GM15510 (cell line): ENCODE data around the gene GRIK2.

Experiments
- POLR2A ChIP-seq: IDR thresholded peaks from 3 replicates; pipeline ENCODE4 v1.6.1; 2011; ENCODE audit warnings: borderline replicate concordance; ENCODE audit not compliant: insufficient read length; ENCODE audit errors: extremely low read depth

GRIK2 gene

GRCh38 chr6:101770116-101770515 lies 376.6 kb downstream of the GRIK2 start:
- no peak for TF ChIP-seq POLR2A

GRCh38 chr6:101776919-101777350 lies 383.4 kb downstream of the GRIK2 start:
- no peak for TF ChIP-seq POLR2A

DNA sequence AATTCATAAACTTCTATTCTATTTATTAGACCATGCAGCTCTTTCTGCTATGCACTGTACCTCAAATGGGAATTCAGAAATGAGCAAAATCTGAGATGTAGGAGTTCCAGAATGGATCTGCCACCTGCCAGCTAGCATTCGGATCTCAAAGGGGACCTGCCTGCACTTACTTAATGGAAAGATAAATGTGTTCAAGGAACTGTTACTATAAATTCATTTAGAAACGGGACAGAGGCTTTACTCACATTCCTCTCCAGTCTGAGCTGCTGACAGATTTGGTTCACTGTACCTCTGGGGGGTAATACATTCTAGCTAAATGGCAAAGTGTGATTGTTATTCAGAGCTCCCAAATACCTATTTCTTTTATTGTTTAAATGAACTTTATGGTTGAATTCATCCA lies 384.1 kb downstream of the GRIK2 start:
- no peak for TF ChIP-seq POLR2A

DNA sequence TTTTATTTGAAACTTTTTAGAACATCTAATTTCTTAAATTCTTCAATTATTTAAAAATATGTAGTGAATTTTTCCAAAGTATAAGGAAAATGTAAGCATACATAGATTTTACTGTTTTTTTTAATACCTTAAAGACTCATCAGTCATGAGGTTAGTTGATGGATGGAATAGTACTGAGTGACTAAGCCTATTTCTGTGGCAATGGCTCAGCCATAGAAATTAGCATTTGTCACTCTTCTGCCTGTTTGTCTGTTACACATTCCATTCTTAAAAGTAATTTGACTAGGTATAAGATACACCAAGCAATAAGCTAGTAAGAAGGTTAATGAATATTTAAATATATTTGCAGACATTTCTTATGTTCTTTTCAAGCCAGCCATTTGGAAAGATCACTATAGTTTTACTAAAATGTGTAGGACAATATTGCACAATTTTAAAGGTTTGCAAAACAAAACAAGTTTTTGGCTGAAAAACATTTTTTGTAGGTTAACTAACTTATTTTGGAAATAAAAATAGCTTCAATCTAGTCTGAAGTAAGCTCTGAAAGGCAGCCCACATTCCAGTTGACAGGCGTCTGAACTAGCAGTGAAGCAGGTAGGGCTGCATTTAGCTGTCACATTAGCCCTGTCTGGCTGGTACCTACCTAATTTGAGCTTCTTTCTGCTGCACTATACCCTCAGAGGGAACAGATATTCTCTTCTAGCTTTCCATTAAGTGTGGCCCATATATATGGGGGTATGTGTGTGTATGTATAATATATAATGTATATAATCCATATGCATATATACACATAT lies 385.7 kb downstream of the GRIK2 start:
- no peak for TF ChIP-seq POLR2A

DNA sequence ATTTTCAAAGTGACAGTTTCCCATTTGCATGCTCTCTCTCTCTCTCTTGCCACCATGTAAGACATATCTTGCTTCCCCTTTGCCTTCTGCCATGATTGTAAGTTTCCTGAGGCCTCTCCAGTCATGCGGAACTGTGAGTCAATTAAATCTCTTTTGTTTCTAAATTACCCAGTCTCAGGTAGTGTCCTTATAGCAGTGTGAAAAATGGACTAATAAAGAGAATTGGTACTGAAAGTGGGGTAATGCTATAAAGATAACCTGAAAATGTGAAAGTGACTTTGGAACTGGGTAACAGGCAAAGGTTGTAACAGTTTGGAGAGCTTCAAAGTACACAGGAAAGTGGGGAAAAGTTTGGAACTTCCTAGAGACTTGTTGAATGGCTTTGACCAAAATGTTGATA lies 389.8 kb downstream of the GRIK2 start:
- no peak for TF ChIP-seq POLR2A

- no peak for TF ChIP-seq POLR2A
Observed at GRCh38 chr6:101784094-101784493, 390.6 kb downstream of the GRIK2 start.

DNA sequence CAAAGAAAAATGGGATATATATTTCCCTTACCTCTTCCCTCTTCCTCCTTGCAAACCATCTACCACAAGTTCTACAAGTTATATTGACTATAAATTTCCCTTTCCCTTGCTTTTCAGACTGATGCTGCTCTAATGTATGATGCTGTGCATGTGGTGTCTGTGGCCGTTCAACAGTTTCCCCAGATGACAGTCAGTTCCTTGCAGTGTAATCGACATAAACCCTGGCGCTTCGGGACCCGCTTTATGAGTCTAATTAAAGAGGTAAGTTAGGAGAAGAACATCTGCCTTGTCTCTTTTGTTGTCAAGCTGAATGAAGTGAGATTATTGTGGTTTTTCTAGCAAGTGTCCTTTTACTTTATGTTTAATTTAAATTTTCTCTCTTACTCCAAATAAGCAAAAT lies 406.0 kb downstream of the GRIK2 start:
- no peak for TF ChIP-seq POLR2A

DNA sequence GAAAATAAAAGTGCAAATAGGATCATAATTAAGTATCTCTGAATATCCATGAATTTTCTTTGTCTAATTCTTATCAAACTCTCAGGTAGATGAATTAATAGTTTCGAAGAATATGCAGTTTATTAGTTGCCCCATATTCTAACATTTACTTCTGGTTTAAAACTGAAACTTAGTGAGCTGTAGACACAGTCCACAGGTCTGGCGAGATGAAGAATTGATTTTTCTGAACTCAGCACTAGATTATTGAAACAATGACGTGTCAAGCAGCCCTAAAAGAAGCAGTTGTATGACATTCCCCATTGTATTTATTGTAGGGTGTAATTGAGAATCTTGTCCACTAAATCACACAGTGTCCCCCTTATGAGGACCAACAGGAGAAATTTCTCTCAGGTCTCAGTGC lies 407.1 kb downstream of the GRIK2 start:
- no peak for TF ChIP-seq POLR2A

GRCh38 chr6:101803136-101803535 lies 409.6 kb downstream of the GRIK2 start:
- no peak for TF ChIP-seq POLR2A

GRCh38 chr6:101806241-101806640 lies 412.7 kb downstream of the GRIK2 start:
- no peak for TF ChIP-seq POLR2A

DNA sequence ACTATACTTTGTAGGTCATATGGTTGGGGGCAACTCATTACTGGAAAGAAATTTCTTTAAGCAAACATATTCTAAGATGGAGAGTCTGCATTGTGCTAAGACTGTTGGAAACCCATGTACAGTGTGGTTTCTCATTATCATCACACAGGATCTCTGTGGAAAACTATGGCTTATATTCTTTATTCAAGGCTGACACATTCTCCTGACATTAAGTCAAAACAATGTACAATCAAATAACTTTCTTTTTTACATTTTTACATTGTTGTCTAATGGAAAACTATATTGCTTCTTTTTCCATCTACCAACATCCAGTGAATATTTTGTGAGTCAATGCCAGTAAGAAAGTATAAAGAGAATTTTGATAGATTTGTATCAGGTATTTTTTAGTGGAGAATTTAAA lies 417.6 kb downstream of the GRIK2 start:
- no peak for TF ChIP-seq POLR2A

DNA sequence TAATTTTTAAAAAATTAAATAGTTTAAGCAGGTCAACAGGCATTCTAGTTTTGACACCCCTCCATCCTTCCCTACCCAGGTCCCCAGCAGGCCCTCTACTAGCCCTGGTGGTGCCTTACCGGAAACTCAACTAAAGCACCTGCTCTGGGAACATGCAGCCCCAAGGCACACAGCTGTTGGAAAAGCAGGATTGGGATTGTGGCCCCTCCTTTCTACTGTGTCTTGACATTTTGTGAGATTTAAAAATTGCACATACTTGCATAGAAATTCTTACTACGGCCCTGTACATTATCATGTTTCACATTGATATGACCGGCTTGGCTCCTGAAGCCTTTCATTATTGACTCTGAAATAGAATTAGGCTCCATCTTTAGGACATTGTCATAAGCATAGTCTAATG lies 423.2 kb downstream of the GRIK2 start:
- no peak for TF ChIP-seq POLR2A

GRCh38 chr6:101818051-101818450 lies 424.5 kb downstream of the GRIK2 start:
- TF ChIP-seq POLR2A = no peak

DNA sequence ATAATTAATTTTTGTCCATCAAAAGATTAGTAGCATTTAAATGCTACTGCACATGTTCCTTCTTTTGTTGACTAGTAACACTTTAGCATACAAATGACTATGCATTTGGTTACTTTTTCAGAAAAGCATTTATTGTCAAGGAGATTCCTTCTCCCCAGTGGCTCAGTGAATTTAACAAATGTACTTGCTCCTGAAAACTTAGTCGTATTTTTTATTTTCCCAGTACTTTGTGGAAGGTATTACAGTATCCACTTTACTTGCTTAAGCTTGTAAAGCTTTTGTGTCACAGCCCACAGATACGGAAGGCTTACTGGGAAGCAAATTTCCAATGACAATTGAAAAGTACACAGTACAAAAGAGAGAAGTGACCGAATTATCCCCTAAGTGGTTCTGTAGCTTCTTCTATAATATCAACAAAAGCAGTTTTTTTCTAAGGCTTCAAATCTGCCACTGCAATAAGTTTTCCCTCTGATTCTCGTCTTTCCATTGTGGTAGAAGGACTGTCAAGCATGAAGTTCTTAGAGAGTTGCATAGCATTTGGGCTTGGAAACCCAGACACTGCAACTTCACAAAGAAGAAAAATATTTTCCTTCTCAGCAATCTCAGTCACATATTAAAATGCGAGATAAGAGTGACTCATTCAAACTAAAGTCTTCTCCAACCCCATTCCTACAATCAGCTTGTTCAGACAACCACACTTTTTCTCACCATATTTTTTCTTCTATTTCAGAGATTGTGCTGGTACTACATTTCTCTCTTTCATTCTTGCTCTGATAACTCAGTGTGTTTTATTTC lies 431.2 kb downstream of the GRIK2 start:
- TF ChIP-seq POLR2A = no peak

DNA sequence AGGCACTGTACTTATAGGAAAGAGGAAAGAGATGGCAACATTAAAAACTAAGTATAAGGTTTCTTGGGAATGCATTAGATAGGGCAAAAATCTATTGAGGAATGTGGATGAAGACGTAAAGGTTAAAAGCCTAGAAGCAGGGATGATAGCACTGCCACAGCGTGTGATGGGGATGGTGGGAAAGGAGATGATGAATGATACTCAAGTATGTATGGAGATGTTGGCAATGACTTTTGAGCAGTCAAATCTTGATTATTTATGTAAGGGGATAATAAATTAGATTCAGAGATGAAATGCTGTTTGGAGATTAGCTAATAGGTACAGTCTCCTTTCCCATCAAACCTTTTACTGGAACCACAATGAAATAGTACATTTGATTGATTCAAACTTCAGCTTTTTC lies 432.8 kb downstream of the GRIK2 start:
- TF ChIP-seq POLR2A = no peak

GRCh38 chr6:101826678-101827077 lies 433.2 kb downstream of the GRIK2 start:
- TF ChIP-seq POLR2A = no peak
